HG03280 (cell line): ENCODE data around the gene KCNAB1.

Experiments
- ATAC-seq: cut with Tn5 transposase; IDR thresholded peaks from one replicate; pipeline ENCODE4 v1.9.1; 2021; ENCODE audit warnings: mild to moderate bottlenecking, moderate library complexity; ENCODE audit not compliant: unreplicated experiment

The KCNAB1 gene

DNA sequence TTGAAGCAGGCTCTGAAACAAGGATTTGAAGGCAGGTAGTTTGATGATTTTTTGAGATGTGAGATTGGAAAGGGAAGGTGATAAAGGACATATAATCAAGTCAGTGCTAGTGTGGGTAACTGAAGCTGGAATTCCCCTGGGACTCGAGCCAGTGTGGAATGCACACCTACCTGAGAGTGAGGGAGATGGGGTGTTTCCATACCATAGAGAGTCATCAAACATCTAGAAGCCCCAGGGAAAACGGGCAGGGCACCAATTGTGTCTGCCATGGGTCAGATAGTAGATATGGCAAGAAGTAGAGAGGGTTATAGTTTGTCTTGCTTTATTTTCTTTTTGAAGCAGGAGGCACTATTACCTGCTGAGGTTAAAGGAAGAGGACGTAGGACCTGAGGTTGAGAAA lies 314.5 kb downstream of the KCNAB1 start:
- no peak for ATAC-seq

DNA sequence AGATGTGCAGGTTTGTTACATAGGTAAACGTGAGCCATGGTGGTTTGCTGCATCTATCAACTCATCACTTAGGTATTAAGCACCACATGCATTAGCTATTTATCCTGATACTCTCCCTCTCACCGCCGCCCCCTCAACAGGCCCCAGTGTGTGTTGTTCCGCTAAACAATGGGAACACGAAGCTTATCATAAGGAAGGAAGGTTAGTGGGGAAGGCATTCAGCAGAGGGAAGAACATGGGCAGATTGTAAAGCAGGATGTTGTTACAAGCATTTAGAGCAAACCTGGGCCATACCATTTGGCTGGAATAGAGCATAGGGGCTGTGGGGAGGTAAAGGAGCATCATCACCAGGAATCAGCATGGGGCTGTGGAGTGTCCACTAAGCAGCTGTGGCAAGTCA lies 322.7 kb downstream of the KCNAB1 start:
- ATAC-seq = no peak

DNA sequence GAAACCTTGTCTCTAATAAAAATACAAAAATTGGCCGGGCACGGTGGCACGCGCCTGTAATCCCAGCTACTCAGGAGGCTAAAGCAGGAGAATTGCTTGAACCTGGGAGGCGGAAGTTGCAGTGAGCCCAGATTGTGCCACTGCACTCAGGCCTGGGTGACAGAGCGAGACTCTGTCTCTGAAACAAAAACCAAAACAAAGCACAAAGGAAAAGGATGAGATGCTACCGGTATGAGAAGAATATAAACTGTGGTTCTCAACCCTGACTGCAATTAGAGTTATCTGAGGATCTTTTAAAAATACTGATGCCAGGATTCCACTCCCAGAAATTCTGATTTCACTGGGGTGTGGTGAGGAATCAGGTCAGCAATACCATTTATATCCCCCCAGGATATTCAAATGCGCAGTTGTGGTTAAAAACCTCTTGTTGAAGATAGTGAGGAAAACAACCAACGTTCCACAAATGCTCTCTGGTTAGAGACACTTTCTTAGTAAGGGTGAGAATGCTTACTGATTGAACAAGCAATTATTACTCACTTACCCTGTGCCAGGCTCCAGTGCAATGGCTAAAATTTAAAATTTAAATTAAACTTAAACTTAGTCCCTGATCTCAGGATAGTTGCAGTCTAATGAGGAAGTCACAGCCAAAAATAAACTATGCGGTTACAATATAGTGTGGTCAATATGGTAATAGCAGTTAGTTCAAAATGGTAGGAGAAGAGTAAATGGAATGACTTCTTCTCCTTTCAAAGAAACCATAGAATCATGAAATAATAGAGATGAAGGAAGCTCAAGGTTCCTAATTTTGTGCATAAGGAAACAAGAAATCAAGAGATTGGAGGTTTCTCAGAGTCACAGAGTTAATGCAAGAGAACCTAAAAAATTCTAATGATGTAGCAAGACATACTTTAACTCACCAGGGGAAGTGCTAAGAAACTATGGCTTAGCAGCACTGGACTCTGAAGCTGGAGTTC lies 325.0 kb downstream of the KCNAB1 start:
- ATAC-seq = no peak

DNA sequence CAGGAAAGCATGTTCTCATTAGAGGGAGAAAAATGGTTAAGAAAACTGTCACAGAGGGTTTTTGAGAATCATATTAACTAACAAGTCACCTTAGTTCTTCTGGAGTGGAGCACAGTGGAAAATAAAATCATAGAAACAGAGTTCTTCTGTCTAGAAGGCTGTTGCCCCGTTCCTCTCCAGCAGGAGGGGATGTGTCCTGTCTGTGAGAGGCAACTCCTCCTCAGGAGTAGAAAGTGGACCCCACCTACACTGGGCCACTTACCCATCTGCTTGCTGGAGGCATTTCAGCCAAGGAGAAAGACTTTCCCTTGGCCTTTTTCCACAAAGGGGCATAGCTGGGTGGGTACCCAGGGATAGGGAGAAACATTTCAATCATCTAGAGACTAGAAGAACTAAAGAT lies 327.9 kb downstream of the KCNAB1 start:
- ATAC-seq = peak; percentile 66

DNA sequence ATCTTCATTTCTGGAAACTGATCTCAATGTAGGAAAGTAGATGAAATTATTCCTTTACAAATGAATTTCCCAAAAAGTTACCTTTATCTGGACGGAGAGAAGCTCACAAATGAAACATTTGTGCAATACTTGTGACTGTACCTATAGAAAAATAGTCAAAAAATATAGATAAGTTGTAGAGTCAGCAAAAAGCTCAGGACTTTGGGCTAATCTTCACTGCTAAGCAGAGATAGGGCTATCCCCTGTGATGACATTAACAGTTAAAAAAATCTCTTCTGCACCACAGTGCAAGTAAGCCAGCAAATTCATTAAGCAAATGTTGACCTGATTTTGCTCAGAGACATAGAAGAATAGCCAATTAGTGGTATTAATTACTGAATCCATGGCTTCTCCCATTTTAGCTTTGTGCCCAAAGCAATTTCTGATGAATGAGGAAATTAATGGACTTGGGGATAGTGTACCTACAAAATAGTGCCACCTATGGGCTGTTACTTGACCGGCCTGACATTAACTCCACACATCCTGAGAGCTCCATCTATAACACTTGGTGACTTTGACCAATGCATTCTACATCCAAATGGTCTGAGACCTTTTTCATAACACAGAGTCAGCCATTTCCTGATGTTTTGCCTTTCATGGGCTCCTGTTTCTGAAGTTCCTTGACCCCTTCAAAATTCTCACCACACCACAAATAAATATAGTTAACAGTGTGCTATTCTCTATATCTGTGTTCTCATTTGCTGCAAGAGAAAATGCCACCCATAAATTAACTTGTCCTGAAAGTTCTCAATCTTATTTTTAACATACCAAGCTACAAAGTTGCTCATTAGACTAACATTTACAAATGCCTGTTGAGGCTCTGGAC lies 329.6 kb downstream of the KCNAB1 start:
- peak; percentile 54 for ATAC-seq

DNA sequence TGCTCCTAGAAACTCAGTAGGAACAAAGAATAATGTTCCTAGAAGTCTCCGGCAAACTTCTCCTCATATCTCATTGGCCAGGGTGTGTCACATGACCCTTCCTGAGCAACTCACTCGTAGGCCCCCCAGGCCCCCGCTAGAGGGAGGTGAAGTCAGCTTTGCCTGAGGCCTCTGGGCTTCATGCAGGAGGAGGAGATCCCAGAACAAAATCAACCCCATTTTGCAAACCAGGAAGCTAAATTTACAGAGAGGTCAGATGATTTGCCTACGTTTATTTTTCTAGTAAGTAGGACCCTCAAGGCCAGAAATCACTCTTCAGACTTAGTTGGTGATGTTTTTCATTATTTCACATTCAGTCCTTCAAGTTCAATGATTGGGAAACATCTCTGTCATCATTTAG lies 335.5 kb downstream of the KCNAB1 start:
- no peak for ATAC-seq

DNA sequence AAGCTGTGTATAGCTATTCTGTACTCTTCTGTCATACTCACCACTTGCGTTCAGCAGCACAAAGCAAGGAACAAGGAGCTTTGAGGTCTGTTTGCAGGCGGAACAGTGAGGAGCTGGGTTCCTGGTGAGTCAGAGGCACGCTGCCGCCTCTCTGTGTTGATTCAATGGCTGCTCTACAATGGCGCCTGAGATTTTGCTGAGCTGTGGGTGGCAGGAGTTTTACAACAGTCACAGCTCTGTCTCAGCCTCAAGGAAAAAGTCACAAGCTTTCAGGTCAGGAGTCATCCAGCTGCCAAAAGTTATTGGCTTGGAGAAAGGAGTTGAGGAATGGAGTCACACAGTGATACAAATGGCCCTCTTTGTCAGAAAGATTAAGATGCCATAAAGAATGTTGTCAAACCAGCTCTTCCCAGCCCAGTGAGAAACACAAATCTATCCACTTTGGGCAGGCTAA lies 336.4 kb downstream of the KCNAB1 start:
- no peak for ATAC-seq

DNA sequence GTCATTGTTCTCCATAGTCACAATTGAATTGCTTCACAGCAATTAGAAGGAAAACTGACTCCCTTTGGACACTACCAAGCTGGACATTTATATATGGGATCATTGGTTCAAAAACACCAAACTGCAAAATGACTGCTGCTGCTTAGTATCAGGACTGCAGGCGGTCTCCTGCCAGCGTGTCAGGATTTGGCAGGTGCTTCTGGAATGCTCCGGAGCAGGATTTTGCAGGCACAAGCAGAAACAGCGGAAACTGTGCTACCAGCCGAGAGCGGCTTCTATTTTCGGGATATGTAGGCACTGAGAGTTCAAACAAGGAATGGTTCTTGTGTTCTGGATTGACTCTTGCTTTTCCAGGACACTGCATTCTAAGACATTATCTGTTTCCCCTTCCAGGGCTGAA lies 339.1 kb downstream of the KCNAB1 start:
- no peak for ATAC-seq

DNA sequence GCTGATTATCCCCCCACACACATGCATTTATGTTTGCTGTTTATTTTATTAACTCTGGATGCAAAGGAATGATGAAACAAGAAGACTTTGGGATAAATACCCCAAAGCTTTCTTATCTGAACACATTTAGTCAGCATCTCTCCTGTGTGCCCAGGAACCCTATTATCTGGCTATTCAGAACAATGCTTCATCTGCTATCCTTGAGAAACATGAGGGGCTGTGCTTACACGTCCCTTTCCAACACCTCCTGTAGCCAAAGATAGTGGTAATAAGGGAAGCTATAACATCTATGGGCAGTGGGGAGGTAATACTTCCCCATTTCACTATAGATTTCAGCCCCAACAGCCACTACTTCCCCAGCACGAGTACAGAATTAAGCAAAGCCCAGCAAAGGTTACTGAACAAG lies 339.8 kb downstream of the KCNAB1 start:
- peak; percentile 73 for ATAC-seq

DNA sequence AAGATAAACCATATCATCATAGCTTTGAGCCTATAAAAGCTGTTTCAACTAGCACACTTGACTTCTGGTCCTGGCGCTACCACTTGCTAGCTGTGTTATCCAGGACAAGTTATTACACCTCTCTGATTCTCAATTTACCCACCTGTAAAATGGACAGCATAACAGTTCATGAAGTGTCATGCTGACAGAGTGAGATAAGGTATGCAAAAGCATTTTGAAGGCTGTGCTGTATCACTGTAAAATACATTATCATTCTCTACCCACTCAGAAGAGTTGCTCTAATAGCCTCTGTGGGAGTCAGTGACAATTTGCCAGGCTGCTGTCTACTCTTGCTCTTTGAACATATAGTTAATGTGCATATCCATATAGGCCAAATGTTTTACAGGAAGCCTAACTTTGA lies 341.5 kb downstream of the KCNAB1 start:
- no peak for ATAC-seq

DNA sequence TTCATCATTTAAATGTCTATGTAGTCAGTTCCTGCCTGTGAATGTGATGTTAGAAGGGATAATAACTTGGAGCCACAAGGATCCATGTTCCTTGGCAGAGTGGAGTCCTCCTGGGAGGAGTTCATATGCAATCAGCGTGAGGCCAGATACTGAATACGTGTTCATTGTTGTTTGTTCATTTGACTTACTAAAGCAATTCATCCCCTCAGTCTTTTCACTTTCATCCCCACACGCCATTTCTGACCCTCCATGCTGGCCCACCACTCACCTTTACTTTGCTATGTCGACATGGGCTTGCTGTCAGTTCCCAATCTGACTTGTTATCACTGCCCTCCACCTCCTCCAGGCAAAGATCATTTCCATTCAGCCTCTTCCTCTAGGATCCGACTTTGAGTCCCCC lies 342.7 kb downstream of the KCNAB1 start:
- no peak for ATAC-seq

DNA sequence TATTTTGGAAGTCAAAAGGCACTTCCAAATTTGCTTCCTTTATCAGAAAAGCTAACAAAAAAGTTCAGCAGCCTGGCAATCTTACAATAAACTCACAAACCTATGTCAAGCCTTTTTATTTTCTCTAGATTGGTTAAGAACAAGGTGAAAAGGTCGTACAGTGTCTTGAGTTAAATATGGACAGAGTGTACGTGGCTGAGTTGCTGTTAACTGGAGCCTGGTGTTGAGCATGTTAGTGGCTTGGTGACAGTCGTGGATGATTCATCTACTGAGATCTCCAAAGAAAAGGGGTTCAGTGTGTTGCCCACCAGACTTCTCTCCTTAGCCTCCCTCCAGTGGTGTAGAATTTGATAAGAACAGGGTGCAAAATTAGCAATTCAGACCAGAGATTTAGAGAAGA lies 344.8 kb downstream of the KCNAB1 start:
- ATAC-seq = no peak

DNA sequence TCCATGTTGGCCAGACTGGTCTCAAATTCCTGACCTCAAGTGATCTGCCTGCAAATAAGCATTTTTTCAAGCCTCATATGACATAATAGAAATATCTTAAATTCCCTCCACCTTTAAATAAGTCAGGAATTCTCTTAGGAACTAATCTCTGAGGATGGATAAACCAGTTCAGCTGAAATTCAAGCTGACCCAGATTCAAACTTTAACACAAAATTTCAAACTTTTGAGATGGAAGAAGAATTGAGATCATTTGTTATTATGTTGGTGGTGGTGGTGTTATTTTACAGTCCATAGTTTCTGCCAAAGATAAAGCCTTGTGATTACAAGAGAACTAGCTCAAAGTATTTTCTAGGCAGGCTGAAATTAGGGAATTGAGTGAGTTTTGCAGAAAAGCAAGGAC lies 349.1 kb downstream of the KCNAB1 start:
- no peak for ATAC-seq

DNA sequence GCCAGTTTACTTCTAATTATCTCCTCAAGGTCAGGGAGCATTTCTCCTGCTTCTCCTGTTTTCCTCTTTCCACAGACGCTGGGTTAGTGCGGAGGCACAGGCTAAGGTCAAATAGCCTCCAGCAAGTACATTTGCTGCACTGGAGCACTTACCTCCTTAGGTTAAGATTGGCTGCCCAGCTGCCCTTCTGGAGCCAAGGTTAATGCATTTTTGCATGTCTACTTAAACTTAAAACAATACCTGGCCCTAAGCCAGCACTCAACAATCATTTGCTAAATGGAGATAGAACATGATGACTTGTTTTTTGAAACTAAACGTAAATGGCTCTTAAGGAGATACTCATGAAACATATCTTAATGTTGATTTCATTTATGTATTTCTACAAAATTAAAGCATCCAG lies 351.1 kb downstream of the KCNAB1 start:
- no peak for ATAC-seq

DNA sequence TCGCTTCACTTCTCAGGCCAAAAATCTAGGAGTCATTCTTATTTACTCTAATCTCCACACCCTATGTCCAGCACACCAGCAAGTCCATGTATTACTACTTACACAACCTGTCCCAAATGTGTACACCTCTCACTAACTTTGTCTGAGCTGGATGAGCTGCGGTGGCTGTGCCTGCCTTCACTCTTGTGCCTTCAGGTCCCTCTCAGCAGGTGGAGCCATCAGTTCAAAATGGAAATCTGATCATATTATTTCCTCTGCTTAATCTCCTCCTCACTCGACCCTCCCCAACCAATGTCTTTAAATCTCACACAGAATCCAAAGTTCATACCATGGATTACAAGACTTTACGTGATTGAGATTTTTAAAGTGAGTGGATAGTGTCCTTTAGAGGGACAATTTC lies 351.8 kb downstream of the KCNAB1 start:
- ATAC-seq = no peak

DNA sequence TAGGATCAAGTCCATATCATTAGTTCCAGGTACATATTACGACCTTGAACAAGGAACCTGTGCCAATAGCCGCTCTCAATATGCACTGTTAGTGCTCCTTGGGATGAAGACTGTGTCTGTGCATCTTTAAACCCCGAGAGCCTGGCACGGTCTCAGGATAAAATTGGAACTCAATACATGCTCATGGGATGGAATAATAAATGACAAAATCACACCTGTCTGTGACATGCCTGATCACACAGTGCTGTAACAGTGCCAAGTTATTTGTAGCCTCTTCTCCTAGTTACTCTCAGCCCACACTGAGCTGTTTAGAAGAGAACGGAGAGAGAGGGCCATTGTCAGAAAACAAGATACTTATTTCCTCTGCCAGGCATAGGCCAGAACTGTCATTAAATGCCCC lies 352.3 kb downstream of the KCNAB1 start:
- ATAC-seq = no peak

DNA sequence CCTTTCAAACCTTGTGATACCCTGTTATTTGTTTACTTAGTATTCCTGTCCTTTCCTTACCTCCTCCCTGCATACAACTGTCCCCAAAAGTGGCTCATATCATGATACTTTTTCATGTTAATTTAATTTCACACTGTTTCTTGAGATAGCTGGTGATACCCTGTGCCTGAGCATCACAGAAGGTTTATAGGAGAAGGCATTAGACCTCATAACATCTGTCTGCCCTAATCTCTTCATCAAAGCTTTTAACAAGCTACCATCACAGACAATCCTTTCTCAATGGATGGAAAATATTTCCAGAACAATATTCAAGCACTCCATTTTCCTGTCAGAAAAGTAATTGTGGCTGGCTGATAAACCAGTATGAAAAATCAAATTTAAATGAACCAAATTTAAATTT lies 353.0 kb downstream of the KCNAB1 start:
- no peak for ATAC-seq

DNA sequence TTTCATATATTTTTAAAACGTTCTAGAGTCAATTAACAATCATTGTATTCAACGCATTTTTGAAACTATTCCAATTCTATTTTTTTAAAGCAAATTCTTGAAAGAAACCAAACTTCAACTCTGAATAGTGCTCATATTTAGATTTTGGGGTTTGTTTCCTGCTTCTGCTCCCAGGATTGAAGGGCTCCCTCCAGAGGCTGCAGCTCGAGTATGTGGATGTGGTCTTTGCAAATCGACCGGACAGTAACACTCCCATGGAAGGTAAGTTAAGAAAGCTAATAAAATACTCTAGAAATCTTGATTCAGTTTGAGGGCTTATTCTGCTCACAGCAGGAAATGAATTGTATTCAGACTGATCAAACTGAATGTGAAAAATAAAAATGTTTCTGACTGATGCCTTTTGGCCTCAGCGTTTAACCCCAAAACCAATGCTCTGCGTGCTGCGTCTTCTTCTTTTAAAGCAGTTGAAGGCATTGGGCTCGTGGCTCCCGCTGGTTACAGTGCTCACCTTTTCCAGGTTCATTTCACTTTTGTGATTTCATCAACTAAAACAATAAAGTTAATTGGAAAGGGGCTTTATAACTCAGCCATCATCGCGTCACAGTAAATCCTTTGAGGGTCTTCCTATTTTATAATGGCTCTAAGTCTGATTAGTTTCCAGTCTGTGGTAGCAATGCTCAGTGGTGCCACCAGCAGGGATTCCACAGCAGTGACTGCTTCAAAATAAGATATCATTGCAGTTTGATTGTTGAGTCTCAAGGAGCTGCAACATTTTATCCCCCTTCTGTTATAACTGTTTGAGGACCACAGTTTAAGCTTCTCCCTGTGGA lies 354.4 kb downstream of the KCNAB1 start:
- ATAC-seq = no peak

DNA sequence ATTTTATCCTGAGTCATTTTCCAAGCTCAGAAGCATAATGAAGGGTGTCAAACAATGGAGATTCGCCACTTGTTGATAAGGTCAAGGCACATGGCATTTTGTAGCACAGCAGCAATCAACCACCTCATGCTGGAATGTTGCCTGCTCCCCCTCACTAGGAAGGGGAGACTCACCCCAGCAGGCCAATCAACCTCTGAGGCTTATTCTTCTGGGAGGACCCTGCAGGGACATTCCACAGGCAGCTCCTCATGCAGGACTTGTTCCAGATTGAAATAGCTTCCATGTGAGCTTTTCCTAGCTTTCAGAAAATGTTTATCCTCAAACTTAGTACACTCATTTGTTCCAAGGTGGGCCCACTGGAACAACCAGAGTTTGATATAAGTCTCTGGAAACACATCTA lies 356.9 kb downstream of the KCNAB1 start:
- ATAC-seq = no peak

DNA sequence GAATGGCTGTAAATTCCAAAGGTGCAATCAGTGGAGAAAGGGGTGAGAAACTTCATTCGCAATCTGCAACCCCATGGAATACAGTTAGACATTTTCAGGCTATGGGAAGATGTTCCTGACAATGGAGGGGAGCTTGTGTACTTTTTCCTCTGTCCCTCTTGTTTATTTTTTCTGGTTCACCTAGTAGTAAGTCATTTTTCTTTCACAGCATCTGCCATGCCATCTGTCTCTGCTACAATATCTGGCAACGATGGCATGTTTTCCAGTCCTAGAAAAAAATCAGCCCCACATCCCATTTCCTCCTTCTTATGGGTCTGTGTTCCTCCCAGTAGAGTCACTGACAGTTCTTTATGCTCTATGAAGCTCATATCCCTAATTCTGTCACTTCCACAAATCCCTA lies 358.5 kb downstream of the KCNAB1 start:
- no peak for ATAC-seq

DNA sequence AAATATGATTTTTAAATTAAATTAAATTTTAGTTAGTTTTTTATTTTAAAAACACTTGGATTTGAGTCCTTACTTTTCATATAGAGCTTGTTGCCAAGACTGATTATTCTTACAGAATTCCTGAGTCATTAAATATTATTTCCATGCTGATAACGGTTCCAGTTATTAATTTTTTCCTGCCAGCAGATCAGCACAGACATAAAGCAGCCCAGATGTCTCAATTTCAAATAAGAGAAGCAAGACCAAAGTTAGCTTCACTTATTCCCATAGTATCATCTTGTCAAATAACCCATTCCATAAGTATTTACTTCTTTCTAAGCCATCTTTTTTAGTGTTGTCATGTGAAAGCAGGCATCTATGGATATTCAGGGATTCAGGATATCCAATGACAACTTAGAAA lies 359.2 kb downstream of the KCNAB1 start:
- no peak for ATAC-seq
